GM21737 (cell line): ENCODE measurements around the gene BCAR3.

Source experiments
- ATAC-seq: cut with Tn5 transposase; IDR thresholded peaks from one replicate; pipeline ENCODE4 v1.9.1; 2021; ENCODE audit warnings: mild to moderate bottlenecking, moderate library complexity; ENCODE audit not compliant: unreplicated experiment

BCAR3 gene

DNA sequence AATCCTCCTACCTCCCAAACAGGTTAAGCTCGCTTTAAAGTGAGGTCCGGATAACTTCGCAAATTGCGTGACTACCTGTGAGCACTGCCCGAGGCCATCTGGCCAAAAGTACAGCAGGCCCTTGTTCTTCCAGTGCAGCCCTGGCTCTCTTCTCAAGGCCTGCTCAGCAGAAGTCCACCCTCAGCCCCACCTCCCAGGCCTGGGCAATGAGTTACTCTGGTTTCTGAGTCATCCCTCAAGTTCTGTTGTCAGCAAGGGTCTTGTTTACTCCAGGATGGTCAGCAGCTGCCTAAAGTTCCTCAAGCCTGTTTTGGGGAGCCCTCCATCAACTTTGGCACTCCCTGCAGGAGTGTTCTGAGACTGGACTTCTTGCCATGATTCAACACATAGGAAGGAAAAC lies 101.7 kb downstream of the BCAR3 start:
- no peak for ATAC-seq

DNA sequence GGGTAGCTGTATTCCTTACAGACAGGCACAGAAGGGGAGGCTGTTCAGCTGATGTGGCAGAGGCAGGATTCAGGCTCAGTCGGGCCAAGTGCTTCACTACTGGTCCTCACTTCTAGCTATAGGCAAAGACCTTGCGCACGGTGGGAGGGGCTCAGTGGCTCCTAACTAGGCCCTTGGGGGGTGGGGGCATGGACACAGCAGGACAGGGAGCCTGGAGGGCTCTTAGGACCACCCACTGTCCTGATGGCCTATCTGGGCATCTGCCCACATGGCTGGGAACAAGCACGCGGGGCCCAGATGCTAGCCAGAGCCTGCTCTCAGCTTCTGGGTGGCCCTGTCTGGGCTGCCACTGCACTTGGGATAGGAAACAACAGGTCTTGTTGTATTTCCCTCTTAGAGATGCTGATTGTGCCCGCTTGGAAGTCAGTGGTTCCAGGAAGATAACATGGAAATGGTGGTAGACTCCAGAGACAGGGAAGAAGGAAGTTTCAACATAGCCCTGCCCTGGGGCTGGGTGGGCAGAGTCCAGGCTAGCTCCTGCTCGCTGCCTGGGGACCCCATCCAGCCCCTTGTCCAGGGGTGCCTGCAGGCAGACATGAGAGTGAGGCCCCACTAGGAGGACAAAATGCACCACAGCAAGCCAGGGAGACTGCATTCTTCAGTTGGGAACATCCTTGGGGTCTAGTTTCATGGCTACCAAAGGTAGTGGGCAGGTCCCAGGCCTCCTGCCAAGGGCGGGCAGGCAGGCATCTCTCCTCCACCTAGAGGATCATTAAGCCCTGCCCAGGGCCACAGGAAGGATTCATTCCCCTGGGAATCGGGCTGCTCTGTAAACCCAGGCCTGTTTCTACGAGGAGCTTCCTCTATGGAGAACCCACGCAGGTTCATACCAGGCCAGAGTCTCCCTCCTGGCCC lies 102.5 kb downstream of the BCAR3 start:
- no peak for ATAC-seq

DNA sequence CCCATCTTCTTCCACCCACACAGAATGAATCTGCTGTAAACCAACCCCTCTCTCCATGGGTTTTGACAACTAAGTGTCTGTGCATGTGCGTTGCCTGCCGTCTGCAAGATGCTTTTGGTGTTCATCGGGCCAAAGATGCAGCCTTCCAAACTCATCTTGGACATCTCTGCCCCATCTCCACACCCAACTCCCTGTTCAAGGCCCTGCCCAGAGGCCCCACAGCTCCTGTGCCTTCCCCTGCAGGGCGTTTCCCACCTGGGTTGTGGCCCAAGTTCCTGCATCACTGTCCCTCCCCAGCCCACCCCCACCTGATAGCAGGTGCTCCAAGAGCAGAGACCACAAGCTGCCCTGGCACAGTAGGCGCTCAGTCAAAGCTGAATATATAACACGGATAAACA lies 103.2 kb downstream of the BCAR3 start:
- ATAC-seq, result no peak

DNA sequence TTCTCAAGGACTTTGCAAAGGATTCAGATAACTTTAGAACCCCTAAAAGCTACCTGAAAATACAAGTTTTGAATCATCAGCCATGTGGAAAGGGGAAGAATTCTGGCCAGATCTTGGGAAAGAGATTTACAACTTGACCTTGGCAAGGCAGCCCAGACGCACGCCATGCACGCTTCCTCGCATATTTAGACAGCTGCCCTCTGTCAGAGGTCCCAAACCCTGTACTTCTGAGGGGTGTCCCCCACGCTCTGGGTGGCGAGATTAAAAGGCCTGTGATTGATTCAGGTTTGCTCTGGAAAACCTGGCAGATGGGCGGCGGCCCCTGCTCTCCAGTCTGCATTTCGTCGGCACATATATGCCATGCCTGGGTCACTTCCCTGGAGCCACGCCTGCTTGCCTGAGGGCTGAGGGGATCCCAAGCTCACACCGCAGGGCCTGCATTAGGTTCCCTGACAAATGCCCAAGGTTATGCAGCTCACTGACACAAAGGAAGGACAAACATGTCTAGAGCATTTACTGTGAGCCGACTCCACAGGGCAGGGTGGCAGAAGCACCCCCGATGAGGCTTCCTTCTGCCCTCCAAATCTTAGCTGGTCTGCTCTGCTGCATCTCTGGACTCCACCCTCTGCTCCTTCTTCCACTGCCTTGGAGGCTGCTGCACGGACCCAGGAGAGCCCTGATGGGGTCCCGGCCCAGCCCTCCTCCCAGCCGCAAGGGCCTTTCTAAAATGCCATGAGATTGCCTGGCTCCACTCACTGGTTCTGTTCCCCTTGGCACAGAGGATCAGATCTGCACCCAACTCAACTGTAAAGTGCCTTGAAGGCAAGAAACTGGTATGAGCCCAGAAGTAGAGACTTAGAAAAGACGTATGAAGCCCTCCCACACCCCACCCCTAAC lies 103.9 kb downstream of the BCAR3 start:
- no peak for ATAC-seq

DNA sequence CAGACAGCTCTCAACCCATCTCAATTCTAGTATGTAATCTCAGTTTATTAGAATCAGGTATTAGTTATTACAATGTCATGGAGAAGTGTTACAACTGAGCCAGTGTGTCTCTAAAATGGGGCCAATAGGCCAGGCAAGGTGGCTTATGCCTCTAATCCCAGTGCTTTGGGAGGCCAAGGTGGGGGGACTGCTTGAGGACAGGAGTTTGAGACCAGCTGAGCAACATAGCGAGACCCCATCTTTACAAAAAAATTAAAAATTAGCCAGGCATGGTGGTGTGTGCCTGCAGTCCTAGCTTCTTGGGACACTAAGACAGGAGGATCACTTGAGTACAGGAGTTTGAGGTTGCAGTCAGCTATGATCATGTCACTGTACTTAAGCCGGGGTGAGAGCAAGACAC lies 104.9 kb downstream of the BCAR3 start:
- no peak for ATAC-seq

DNA sequence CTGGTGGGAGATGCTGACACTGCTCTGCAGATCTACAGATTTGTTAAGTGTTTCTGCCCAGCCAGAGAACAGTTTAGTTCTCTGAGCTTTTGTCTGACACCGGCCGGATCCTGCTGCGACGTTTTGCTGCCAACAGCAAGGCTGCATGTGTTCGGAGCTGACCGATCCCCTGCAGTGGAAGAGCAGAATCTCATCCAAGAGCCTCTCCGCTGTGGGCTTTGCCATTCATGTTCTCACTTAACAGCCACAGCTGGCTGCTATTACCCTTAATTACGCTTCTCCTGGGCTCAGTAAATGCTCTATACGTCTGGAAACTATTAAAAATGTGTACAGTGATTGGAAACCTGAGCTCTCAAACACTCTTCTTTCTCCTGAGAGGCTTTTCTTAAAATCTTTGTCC lies 105.3 kb downstream of the BCAR3 start:
- no peak for ATAC-seq

DNA sequence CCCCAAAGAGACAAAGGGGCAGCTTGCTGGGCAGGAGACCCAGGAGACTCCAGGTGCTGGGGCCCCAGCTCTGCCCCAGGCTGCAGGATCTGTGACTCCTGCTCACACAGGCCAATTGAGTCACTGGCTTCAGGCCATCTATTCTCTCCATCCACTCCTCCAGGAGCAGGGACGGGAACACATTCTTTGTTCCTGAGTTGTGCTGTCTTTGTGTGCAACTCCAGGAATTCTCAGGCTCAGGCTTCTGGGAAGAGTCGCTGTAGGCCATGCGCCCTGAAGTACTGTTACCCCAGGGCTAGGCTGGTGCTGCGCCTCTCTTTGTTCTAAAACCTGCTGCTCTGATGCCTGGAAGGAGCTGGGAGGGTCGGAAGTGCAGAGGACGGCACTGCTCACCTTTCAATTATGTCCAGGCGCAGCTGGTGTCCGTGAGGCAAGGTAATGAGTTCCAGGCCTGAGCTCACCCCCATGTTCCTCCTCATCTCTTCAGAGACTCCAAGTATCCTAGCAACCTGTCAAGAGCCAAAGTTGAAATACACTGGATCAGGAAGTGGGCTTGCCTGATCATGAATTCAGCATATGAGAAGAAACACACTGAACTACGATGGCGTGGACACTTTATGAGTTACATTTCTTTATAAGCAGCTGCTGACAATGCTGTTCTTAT lies 105.9 kb downstream of the BCAR3 start:
- no peak for ATAC-seq

DNA sequence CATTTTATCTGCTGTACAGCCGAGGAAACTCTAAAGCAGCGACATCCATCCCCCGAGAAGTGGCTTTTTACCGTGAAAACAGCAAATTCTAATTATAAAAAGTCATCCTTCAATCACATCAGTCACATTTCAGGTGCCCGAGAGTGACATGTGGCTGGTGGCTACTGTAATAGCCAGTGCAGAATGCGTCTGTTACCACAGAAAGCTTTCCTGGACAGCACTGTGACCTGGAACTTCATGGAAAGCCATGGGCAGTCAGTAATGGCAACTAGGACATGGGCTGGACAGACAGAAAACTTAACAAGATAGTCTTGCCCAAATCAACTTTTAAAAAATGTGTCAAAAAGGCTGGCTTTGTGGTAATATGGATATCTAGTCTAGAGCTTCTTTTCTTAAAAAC lies 106.6 kb downstream of the BCAR3 start:
- no peak for ATAC-seq

DNA sequence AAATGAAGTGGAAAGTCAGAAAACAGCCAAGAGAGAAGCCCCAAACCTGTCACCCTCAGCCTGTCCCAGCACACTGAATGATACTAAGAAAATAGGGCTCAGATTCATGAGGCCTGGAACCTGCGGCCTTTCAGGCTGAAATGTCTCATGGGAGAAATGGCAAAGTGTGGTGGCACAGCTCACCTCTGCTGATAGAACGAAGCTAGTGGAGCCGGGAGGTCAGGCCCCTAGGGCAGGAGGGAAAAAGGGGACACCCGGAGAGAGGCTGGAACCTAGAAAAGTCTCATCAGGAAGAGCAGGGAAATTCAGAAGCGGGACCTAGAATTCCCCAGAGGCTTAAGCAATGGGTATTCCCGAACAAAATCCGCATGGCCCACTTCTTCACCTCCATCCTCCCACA lies 107.1 kb downstream of the BCAR3 start:
- no peak for ATAC-seq

DNA sequence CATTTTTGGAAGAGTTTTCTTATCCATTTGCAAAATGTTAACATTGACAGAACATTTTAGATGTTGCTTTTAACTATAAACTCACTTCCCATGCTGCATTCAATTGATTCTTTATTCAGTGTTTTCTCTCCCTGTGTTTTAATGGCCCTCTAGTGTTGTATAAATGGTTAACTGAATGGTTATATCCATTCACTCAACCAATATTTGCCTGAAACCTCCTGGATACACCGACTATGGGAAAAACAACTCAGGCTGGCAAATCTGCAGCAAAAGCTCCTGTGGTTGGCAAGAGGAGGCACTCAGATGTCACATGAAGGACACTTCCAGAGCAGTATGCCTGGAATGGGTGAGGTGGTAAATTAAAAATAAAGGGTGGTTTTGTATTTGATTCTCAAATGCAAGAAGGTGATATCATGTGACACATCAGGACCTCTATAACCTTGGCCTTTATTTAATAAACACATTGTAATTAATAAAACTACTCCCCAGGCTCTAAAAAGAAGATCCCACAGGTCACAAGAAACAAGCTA lies 107.6 kb downstream of the BCAR3 start:
- no peak for ATAC-seq

DNA sequence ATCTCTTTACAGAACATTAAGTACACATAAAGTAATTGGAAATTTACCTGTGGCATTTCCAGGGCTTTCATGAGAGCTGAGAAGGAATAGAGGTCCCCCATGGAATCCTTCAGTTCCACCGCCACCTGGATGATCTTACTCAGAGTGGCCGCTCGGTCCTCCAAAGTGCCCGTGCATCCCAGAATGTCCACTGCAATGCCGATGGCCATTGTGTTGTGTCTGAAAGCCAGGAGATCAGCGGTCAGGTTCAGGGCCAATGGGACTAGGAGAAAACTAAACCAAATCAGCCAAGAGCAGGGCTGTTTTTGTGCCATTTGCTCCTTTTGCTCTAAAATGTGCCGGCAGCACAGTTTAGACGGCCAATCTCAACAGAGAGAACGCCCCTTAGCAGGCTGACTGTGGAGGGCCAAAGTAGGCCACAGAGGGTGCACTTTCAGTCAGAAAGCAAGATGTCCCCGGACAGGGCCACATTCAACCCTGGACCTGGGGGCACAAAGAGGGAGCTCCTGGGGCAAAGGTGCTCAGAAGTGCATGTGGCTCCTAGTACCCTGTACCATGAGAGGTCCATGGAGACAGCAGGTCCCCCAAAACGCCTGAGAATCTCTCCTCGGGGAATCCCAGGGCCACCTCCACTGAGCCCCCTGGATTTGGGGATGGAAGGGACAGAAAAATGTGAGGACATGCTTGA lies 109.9 kb downstream of the BCAR3 start:
- ATAC-seq, result no peak

DNA sequence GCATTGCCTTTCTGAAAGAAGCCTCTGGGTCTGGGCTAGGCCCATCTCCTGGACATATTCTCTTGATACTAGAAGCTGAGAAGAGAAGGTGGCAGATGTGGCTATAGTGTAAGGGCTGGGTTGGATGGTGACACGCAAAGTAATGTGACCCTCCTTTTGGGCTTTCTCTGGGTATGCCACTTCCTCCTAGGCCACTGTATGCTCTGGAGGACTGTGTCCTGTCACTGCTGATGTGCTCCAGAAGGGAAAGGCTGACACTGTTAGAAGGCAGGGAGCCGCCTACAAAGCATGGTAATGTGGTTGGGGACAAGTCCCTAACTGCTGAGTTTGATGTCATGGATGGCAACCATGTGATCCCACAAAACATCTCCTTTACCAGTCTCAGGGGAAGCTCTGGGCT lies 112.1 kb downstream of the BCAR3 start:
- no peak for ATAC-seq

DNA sequence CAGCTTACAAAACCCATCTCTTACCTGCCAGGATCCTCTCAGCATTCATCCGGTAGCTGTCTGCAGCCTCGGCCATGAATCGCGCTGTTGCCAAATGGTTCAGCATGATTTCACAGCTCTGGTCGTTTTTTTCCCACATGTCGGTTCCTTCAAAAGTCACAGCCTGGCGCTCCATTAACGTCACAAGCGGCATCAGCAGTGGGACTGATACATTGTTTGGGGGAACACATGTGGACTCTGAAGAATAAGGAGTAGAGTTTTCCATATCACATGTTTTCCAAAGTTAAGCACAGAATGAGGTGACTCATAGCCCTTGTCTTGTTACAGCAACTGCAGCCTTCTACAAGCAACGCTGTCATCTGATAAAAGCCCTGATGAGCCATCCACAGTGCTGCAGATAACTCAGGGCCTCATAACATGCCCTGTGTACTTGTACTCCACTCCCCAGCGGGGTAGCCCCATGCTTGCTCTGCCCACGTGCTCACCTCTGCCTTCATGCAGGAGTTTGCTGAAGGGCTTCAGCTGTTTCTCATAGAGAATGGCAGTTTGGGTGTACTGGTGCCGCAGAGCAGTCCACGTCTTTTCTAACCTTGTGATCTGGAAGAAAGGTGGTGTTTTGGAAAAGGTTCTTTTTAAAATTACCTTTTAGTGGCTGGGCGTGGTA lies 114.2 kb downstream of the BCAR3 start:
- ATAC-seq, result no peak

DNA sequence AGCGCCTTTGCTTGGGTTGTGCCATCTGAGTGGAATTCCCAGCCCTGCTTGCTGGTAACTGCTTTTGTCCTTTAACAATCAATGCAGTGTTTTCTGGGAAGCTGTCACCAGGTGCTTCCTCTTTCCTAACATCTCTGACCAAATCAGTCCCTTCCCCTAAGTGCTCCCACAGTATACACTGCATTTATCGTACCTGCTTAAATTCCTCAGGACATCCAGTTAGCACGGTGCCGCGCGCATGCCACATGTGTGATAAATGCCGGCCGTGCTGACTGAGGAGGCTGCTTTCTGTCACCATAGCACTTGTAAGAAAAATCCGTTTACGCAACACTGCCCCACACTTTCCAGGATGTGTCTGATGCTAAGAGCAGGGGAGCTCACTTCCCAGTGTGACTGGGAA lies 115.4 kb downstream of the BCAR3 start:
- ATAC-seq, result no peak

DNA sequence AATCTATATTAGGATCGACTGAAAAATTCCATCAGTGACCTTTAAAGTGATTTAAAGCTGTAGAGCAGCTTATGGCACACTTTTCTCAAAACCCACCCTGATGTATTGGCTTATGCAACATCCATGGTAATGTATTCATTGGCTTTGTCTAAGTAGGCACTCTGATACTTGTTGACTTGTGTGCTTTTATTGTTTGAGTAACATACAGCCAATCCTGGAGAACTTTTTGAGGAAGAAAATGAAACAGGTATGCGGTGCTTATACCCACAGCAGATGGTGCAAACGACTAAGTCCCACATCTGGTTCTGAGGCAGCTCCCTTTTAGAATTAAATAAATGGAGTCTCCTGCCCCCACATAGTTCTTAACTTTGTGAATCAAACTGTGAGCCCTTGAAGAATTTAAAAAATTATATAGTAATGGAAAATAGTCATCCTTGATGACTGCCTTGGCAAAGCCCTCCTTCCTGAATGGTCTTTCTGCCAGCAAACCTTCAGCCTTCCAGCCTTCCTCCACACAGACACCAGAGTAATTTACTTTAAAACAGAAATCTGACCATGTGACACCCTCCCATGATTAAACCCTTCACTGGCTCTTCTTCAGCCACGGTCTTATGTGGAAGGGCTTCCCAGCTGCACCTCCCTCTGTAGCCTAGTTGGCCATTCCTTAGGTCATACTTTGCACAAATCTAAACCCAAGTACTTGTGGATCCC lies 116.0 kb downstream of the BCAR3 start:
- ATAC-seq, result no peak

DNA sequence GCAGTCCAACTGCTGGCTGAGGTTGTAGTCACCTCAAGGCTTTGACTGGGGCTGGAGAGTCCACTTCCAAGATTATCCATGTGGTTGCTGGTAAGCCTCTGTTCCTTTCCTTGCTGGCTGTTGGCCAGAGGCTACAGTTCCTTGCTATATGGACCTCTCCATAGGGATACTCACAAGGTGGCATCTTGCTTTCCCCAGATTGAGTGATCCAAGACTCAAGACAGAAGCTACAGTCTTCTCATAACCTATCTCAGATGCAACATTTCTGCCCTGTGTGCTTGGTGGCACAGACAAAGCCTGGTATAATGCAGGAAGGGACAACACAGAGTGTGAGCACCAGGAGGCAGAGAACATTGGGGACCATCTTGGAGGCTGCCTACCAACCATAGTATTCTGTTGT lies 121.9 kb downstream of the BCAR3 start:
- no peak for ATAC-seq

DNA sequence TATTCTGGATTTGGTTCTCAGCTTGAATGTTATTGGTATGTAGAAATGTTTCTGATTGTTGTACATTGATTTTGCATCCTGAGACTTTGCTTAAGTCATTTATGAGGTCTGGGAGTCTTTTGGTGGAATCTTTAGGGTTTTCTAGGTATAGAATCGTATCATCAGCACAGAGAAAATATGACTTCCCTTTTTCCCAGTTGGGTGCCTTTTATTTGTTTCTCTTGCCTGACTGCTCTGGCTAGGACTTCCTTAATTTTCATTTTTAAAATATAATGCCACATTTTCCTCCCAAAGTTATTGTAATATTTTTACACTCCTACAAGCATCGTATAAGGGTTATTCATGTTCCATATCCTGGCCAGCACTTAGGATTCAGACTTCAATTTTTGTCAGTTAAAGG lies 122.6 kb downstream of the BCAR3 start:
- ATAC-seq, result no peak

DNA sequence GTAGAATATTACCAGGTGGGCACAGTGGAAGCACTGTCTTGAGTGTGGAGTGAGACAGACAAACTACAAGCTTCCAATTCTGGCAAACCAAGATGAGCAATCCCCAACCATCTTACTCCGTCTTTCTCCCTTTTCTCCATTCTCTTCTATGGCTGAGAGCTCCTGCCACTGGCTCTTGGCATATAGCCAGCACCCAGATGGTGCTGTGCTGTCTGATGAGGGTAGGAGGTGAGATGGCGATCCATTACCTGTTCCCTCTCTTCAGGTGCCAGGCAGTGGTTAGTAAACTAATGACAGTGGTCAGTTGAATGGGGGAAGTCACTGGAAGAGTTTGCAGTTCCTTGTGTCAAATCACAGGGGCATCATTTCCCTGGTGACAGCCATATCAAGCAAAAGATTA lies 125.3 kb downstream of the BCAR3 start:
- ATAC-seq, result no peak
